ENCODE data around the gene MRPL55. TPM values are rescaled to one million over a fixed set of nuclear protein-coding genes. Genes with fewer than 3 reads are reported as not detected.

Gene MRPL55
- total and polyA plus RNA-seq, 2 experiments from 2014 or later, result 92.4 to 172 TPM

DNA sequence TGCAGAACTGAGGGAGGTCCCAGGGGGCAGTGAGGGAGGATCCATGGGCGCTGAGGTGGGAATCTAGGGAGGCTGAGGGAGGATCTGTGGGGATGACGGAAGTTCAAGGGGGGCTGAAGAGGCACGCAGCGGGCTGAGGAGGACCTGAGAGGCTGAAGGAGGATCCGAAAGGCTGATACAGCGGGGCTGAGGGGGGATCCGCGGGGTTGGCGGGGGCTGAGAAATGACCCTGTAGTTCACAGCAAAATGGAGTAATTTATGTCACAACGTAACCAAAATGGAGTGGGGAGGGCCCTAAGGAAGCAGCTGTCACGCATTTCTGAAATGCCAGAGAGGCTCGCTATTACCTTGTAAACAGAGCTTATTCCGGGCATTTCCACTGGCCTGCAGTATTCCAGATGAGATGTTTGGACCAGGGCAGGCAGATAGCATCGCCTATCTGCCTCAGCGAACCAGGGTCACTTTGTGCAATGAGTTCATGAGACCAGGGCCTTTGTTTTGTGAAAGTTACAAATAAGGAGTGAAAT lies 926 bp upstream of the MRPL55 start:
- Mint-ChIP-seq H3K27ac (no peak overlapping the region), H3K4me1 (peaks cover 12% of the 10 kb centered on the region)

More for the DNA sequence above, 926 bp upstream of the MRPL55 start:
- Histone ChIP-seq H2AFZ (peak overlapping the region; percentile 95), H3K79me2 (replicated peaks; ENCODE audit: insufficient read depth) (peaks cover 8% of the 10 kb centered on the region), H3K4me1 (ENCODE audit: insufficient read depth) (peaks cover 4% of the 10 kb centered on the region; the same call in 1 of the 2 replicates), H3F3A (replicated peaks; ENCODE audit: low read depth) (no peaks in the 10 kb centered on the region), H3K36me3 (ENCODE audit: insufficient read depth) (no peaks in the 10 kb centered on the region), H3K27ac (ENCODE audit: low read depth) (no peak overlapping the region), H3K4me2 (peak overlapping the region; percentile 76), H3K9me2 (ENCODE audit: insufficient read depth) (0 out of 2 replicates have a peak, but pooled peaks cover 3% of the 10 kb centered on the region), H4K20me1 (replicated peaks; ENCODE audit: insufficient read depth) (no peaks in the 10 kb centered on the region; the same call in 1 of the 2 replicates), H3K27me3 (ENCODE audit: insufficient read depth) (peaks cover 10% of the 10 kb centered on the region; the same call in 1 of the 2 replicates), H3K4me3 (peak overlapping the region; percentile 97)
- Mint-ChIP-seq H3K9me3 (peaks cover 2% of the 10 kb centered on the region; the same call in 2 of the 3 replicates), H3K36me3 (ENCODE audit: low read depth) (peaks cover 8% of the 10 kb centered on the region; the same call in 2 of the 3 replicates), H3K4me3 (peak overlapping the region; percentile 93), H3K27me3 (ENCODE audit: insufficient read depth, low read depth, poor library complexity) (peaks cover 17% of the 10 kb centered on the region)
- peak; percentile 13 for ATAC-seq
- TF ChIP-seq ZNF114 (CRISPR knock-in tag; IDR thresholded peaks at IDR 0.05), result no peak
- TF ChIP-seq CTCF (conservative IDR thresholded peaks at IDR 0.05; ENCODE audit: low read depth in 2 of 2), result no peak
- no peak for TF ChIP-seq REST (IDR thresholded peaks at IDR 0.05; ENCODE audit: unreplicated experiment)
- no peak for TF ChIP-seq ETS1 (IDR thresholded peaks at IDR 0.05)
- TF ChIP-seq STAT1 (IDR thresholded peaks at IDR 0.05; ENCODE audit: unreplicated experiment), result no peak
- TF ChIP-seq EZH2phosphoT487 (IDR thresholded peaks at IDR 0.05; ENCODE audit: unreplicated experiment), result no peak
- no peak for TF ChIP-seq JUNB (IDR thresholded peaks at IDR 0.05; ENCODE audit: unreplicated experiment)
- TF ChIP-seq POLR2AphosphoS5 (IDR thresholded peaks at IDR 0.05; ENCODE audit: low read depth), result no peak
- TF ChIP-seq CREB1 (CRISPR knock-in tag; IDR thresholded peaks at IDR 0.05; ENCODE audit: low read depth), result no peak
- TF ChIP-seq, protein P1, sequence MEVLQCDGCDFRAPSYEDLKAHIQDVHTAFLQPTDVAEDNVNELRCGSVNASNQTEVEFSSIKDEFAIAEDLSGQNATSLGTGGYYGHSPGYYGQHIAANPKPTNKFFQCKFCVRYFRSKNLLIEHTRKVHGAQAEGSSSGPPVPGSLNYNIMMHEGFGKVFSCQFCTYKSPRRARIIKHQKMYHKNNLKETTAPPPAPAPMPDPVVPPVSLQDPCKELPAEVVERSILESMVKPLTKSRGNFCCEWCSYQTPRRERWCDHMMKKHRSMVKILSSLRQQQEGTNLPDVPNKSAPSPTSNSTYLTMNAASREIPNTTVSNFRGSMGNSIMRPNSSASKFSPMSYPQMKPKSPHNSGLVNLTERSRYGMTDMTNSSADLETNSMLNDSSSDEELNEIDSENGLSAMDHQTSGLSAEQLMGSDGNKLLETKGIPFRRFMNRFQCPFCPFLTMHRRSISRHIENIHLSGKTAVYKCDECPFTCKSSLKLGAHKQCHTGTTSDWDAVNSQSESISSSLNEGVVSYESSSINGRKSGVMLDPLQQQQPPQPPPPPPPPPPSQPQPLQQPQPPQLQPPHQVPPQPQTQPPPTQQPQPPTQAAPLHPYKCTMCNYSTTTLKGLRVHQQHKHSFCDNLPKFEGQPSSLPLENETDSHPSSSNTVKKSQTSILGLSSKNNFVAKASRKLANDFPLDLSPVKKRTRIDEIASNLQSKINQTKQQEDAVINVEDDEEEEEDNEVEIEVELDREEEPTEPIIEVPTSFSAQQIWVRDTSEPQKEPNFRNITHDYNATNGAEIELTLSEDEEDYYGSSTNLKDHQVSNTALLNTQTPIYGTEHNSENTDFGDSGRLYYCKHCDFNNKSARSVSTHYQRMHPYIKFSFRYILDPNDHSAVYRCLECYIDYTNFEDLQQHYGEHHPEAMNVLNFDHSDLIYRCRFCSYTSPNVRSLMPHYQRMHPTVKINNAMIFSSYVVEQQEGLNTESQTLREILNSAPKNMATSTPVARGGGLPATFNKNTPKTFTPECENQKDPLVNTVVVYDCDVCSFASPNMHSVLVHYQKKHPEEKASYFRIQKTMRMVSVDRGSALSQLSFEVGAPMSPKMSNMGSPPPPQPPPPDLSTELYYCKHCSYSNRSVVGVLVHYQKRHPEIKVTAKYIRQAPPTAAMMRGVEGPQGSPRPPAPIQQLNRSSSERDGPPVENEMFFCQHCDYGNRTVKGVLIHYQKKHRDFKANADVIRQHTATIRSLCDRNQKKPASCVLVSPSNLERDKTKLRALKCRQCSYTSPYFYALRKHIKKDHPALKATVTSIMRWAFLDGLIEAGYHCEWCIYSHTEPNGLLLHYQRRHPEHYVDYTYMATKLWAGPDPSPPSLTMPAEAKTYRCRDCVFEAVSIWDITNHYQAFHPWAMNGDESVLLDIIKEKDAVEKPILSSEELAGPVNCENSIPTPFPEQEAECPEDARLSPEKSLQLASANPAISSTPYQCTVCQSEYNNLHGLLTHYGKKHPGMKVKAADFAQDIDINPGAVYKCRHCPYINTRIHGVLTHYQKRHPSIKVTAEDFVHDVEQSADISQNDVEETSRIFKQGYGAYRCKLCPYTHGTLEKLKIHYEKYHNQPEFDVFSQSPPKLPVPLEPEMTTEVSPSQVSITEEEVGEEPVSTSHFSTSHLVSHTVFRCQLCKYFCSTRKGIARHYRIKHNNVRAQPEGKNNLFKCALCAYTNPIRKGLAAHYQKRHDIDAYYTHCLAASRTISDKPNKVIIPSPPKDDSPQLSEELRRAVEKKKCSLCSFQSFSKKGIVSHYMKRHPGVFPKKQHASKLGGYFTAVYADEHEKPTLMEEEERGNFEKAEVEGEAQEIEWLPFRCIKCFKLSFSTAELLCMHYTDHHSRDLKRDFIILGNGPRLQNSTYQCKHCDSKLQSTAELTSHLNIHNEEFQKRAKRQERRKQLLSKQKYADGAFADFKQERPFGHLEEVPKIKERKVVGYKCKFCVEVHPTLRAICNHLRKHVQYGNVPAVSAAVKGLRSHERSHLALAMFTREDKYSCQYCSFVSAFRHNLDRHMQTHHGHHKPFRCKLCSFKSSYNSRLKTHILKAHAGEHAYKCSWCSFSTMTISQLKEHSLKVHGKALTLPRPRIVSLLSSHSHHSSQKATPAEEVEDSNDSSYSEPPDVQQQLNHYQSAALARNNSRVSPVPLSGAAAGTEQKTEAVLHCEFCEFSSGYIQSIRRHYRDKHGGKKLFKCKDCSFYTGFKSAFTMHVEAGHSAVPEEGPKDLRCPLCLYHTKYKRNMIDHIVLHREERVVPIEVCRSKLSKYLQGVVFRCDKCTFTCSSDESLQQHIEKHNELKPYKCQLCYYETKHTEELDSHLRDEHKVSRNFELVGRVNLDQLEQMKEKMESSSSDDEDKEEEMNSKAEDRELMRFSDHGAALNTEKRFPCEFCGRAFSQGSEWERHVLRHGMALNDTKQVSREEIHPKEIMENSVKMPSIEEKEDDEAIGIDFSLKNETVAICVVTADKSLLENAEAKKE (CRISPR knock-in tag; IDR thresholded peaks at IDR 0.05), result no peak
- DNase-seq (ENCODE audit: low spot score), result peak; percentile 60

All from GM23338 (cell line).